Activated T-helper 17 cell treated with anti-CD3 and anti-CD28 coated beads, Interleukin-2, amount 50 U/mL, for 72 hours (primary cell): ENCODE results near the gene CD2AP. TPM values are rescaled to one million over a fixed set of nuclear protein-coding genes. Genes with fewer than 3 reads are reported as not detected.

Source experiments
- ATAC-seq: fragments of 150-1000 bp; cut with Tn5 transposase; replicated peaks from 2 replicates; pipeline ENCODE4 v1.10.0; 2021; ENCODE audit warnings: mild to moderate bottlenecking, moderate library complexity
- H3K27ac Mint-ChIP-seq: one replicate; pipeline ENCODE4 v1.8.0; 2022; ENCODE audit warnings: mixed read lengths
- H3K27me3 Mint-ChIP-seq: one replicate; pipeline ENCODE4 v1.8.0; 2022; ENCODE audit warnings: mixed read lengths
- H3K36me3 Mint-ChIP-seq: one replicate; pipeline ENCODE4 v1.8.0; 2022; ENCODE audit warnings: low read depth, mild to moderate bottlenecking, mixed read lengths
- H3K4me1 Mint-ChIP-seq: one replicate; pipeline ENCODE4 v1.8.0; 2022; ENCODE audit warnings: mixed read lengths
- H3K4me3 Mint-ChIP-seq: one replicate; pipeline ENCODE4 v1.8.0; 2022; ENCODE audit warnings: mild to moderate bottlenecking, mixed read lengths
- H3K9me3 Mint-ChIP-seq: one replicate; pipeline ENCODE4 v1.8.0; 2022; ENCODE audit warnings: mixed read lengths
- total RNA-seq, 2 donors: library from RNA; stranded (reverse); gene quantifications; one replicate each; pipeline ENCODE4 v1.2.3, GENCODE V29; 2022

The CD2AP gene
- total RNA-seq, 2 donors from 2014 or later, result 23.2 to 28.8 TPM

DNA sequence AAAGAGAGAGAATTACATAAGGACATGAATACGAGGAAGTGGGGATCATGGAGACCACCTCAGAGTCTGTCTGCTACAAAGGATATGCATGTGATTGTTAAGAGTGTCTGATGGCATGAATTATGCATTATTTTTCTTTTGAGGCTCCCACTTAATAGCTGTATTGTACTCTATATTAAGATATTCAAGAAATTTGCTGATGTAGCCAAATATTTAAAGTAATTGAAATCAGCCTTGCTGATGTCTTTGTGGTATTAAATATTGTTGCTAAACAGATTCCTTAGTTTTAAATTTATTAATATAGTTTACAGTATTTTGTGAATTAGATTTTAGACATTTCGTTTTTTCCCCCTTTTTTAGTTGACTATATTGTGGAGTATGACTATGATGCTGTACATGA lies 25.3 kb downstream of the CD2AP start:
- Mint-ChIP-seq H3K36me3 (peaks cover 13% of the 10 kb centered on the region), H3K9me3 (peaks cover 4% of the 10 kb centered on the region)
- ATAC-seq, result no peak

GRCh38 chr6:47509937-47510336 lies 32.3 kb downstream of the CD2AP start:
- Mint-ChIP-seq H3K4me3 (no peak overlapping the region), H3K9me3 (peaks cover 4% of the 10 kb centered on the region)
- ATAC-seq, result no peak

More for the DNA sequence above, 25.3 kb downstream of the CD2AP start:
- Mint-ChIP-seq H3K4me1 (peaks cover 43% of the 10 kb centered on the region), H3K27ac (no peak overlapping the region), H3K27me3 (no peaks in the 10 kb centered on the region), H3K4me3 (no peak overlapping the region)

DNA sequence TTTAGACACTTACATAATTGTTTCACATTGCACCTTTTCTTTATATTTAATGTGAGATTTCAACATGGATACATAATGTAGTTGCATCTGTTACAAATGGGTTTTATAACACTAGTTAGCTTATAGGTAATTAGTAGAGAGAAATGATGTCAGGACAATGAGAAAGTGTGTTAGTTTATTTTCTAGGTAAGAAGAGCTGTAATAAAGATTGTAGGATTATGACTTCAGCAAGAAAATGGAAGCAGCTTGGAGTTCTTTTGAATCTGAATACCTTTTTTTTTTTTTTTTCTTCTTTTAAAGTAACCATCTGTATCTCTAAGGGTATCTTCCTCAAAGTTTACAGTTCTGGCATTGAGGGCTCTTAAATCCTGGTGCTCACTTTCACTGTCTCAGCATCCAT lies 35.3 kb downstream of the CD2AP start:
- no peaks in the 10 kb centered on the region for H3K27me3 Mint-ChIP-seq

More at GRCh38 chr6:47509937-47510336, 32.3 kb downstream of the CD2AP start:
- peaks cover 63% of the 10 kb centered on the region for H3K36me3 Mint-ChIP-seq
- H3K4me1 Mint-ChIP-seq, result peaks cover 20% of the 10 kb centered on the region
- H3K27ac Mint-ChIP-seq, result no peak overlapping the region
- H3K27me3 Mint-ChIP-seq, result no peaks in the 10 kb centered on the region

DNA sequence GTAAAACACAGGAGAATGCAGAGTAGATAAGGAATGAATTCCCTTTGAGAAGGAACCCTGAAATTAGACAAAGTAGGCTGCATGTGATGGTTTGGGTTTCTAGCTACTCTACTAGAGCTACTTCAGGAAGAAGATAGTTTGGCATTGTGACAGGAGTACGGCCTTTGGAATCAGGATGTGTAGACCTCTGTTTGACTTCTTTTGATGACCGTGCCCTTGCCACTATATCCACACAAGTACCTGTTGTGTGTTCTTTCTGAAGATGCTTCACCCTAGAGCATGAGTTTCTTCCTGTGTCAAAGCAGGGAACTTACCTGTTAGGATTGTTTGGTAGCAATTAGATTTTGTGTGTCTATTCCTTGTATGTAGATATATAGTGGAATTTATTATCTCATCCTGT lies 41.7 kb downstream of the CD2AP start:
- Mint-ChIP-seq H3K4me3 (no peak overlapping the region), H3K36me3 (peaks cover 19% of the 10 kb centered on the region), H3K27me3 (no peaks in the 10 kb centered on the region), H3K4me1 (peaks cover 18% of the 10 kb centered on the region), H3K27ac (no peak overlapping the region), H3K9me3 (no peaks in the 10 kb centered on the region)
- ATAC-seq, result no peak

More for the DNA sequence above, 35.3 kb downstream of the CD2AP start:
- no peak for ATAC-seq
- peaks cover 67% of the 10 kb centered on the region for H3K36me3 Mint-ChIP-seq
- no peak overlapping the region for H3K4me3 Mint-ChIP-seq
- no peaks in the 10 kb centered on the region for H3K9me3 Mint-ChIP-seq
- no peak overlapping the region for H3K27ac Mint-ChIP-seq
- peaks cover 8% of the 10 kb centered on the region for H3K4me1 Mint-ChIP-seq

GRCh38 chr6:47520282-47520681 lies 42.7 kb downstream of the CD2AP start:
- no peaks in the 10 kb centered on the region for H3K9me3 Mint-ChIP-seq
- H3K27me3 Mint-ChIP-seq, result no peaks in the 10 kb centered on the region
- no peak overlapping the region for H3K4me3 Mint-ChIP-seq
- peaks cover 18% of the 10 kb centered on the region for H3K4me1 Mint-ChIP-seq
- no peak for ATAC-seq
- H3K36me3 Mint-ChIP-seq, result peaks cover 16% of the 10 kb centered on the region
- peak overlapping the region; percentile 54 for H3K27ac Mint-ChIP-seq

DNA sequence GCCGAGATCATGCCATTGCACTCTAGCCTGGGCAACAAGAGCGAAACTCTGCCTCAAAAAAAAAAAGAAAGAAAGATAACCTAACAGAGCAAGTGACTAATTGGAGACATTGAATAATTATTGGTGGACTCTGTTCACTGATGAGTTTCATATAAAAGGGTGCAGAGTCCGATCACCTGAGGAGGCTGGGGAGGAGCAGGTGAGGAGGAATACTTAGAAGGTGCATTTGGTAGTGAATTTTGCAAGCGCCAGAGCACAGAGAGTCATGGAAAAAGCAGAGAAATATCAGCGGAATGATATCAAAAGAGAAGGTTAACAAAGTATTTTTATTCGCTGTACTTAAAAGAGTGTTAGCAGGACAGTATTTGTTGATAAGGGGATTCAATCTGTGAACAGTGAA lies 44.4 kb downstream of the CD2AP start:
- Mint-ChIP-seq H3K9me3 (no peaks in the 10 kb centered on the region), H3K4me3 (no peak overlapping the region)

GRCh38 chr6:47524136-47524845 lies 46.7 kb downstream of the CD2AP start:
- Mint-ChIP-seq H3K4me3 (no peak overlapping the region), H3K4me1 (peaks cover 20% of the 10 kb centered on the region), H3K27me3 (no peaks in the 10 kb centered on the region), H3K27ac (no peak overlapping the region), H3K36me3 (peaks cover 17% of the 10 kb centered on the region), H3K9me3 (no peaks in the 10 kb centered on the region)
- no peak for ATAC-seq

More for the DNA sequence above, 44.4 kb downstream of the CD2AP start:
- Mint-ChIP-seq H3K36me3 (peaks cover 6% of the 10 kb centered on the region), H3K27ac (no peak overlapping the region), H3K4me1 (peaks cover 24% of the 10 kb centered on the region), H3K27me3 (no peaks in the 10 kb centered on the region)
- no peak for ATAC-seq

GRCh38 chr6:47525330-47526057 lies 47.9 kb downstream of the CD2AP start:
- no peak for ATAC-seq
- no peaks in the 10 kb centered on the region for H3K27me3 Mint-ChIP-seq
- no peak overlapping the region for H3K27ac Mint-ChIP-seq
- H3K4me3 Mint-ChIP-seq, result no peak overlapping the region
- peaks cover 17% of the 10 kb centered on the region for H3K36me3 Mint-ChIP-seq
- H3K9me3 Mint-ChIP-seq, result peaks cover 4% of the 10 kb centered on the region
- H3K4me1 Mint-ChIP-seq, result peaks cover 21% of the 10 kb centered on the region

DNA sequence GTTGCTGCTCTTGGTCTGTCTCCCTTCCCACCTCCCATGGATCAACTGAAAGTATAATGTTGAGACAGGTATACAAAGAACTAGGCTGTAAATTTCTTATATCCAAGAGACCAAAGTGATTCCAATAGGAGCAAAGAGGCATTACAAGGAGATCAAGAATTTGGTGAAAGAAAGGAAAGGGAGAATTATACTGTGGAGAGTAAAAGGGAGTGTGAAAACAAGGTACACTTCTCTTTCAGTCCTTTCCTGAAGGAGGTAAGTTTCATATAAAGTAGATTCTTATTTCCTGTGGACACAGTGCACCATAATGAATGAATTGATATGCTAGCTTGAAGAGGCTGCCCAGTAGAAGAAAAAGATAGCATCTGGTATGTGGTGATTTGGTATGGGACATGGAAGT lies 49.7 kb downstream of the CD2AP start:
- H3K4me1 Mint-ChIP-seq, result peaks cover 11% of the 10 kb centered on the region
- H3K27ac Mint-ChIP-seq, result no peak overlapping the region
- no peak overlapping the region for H3K4me3 Mint-ChIP-seq
- H3K36me3 Mint-ChIP-seq, result peaks cover 17% of the 10 kb centered on the region
- H3K9me3 Mint-ChIP-seq, result peaks cover 4% of the 10 kb centered on the region
- ATAC-seq, result no peak
- no peaks in the 10 kb centered on the region for H3K27me3 Mint-ChIP-seq

DNA sequence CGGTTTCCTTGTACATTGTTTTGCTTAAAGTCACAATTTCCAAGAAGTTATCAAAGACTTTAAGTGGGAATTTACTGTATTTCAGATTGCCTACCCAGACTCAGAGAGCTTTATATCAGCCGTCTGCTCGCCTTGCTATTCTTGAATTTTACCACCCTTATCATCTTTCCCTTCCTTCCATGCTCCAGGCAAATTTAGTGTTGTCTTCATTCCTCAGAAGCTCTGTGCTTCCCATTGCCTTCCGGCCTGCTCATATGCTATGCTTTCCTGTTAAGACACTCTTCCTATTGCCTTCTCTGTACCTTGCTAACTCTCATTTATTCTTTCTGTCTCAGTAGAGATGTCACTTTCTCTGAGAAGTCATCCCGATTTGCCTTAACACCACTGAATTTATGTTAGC lies 52.1 kb downstream of the CD2AP start:
- peaks cover 4% of the 10 kb centered on the region for H3K9me3 Mint-ChIP-seq
- H3K27ac Mint-ChIP-seq, result no peak overlapping the region
- no peaks in the 10 kb centered on the region for H3K27me3 Mint-ChIP-seq
- H3K4me1 Mint-ChIP-seq, result peaks cover 11% of the 10 kb centered on the region
- H3K4me3 Mint-ChIP-seq, result no peak overlapping the region
- peaks cover 32% of the 10 kb centered on the region for H3K36me3 Mint-ChIP-seq
- ATAC-seq, result no peak

DNA sequence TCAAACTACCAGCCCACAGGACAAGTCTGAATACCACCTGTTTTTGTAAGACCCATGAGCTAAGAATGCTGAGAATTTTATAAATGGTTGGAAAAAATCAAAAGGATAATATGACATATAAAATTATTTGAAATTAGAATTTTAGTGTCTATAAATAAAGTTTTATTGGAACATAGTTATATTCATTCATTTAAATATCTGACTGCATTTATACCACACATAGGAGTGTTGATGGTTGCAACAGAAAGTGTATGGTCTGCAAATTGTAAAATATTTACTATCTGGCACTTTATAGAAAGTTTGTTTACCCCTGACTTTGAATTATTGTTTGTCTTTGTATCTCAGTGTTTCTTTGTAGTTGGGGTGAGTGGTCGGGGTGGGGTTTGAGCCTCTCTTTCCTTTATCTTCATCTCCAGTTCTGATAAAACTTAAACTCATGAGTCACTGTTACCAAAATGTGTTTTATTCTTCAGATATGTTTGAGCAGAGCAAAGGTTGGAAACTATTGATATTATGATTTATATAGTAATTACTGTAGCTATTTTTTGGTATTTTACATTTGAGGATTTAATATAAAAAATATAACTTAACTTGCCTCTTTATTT lies 55.5 kb downstream of the CD2AP start:
- H3K27ac Mint-ChIP-seq, result no peak overlapping the region
- ATAC-seq, result no peak
- no peak overlapping the region for H3K4me3 Mint-ChIP-seq
- peaks cover 4% of the 10 kb centered on the region for H3K9me3 Mint-ChIP-seq
- H3K36me3 Mint-ChIP-seq, result peaks cover 37% of the 10 kb centered on the region
- H3K27me3 Mint-ChIP-seq, result no peaks in the 10 kb centered on the region
- peaks cover 6% of the 10 kb centered on the region for H3K4me1 Mint-ChIP-seq

DNA sequence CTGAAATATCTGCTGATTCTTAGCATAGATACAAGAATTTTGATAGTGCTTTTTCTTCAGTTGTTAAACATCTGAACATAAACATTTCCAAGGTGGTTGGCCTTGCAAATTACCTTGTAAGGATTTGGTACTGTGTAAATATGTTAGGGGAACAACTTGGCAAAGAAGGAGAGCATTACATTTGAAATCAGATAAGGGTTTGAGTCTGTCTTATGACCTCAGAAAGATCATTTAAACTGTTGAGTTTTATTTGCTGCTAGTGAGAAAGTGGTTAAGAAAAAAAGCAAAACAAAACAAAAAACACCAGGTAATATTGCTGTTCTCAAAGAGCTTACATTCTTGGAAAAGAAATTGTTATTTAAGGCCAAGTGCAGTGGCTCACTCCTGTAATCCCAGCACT lies 56.5 kb downstream of the CD2AP start:
- Mint-ChIP-seq H3K27ac (no peak overlapping the region), H3K36me3 (peaks cover 42% of the 10 kb centered on the region), H3K4me1 (peaks cover 6% of the 10 kb centered on the region), H3K4me3 (no peak overlapping the region), H3K9me3 (peaks cover 4% of the 10 kb centered on the region), H3K27me3 (no peaks in the 10 kb centered on the region)
- no peak for ATAC-seq

- Mint-ChIP-seq H3K36me3 (peaks cover 46% of the 10 kb centered on the region), H3K4me3 (no peak overlapping the region), H3K9me3 (no peaks in the 10 kb centered on the region), H3K27ac (no peak overlapping the region), H3K4me1 (peaks cover 5% of the 10 kb centered on the region), H3K27me3 (no peaks in the 10 kb centered on the region)
- ATAC-seq, result no peak
Measured at GRCh38 chr6:47535316-47536225, 58.0 kb downstream of the CD2AP start.

DNA sequence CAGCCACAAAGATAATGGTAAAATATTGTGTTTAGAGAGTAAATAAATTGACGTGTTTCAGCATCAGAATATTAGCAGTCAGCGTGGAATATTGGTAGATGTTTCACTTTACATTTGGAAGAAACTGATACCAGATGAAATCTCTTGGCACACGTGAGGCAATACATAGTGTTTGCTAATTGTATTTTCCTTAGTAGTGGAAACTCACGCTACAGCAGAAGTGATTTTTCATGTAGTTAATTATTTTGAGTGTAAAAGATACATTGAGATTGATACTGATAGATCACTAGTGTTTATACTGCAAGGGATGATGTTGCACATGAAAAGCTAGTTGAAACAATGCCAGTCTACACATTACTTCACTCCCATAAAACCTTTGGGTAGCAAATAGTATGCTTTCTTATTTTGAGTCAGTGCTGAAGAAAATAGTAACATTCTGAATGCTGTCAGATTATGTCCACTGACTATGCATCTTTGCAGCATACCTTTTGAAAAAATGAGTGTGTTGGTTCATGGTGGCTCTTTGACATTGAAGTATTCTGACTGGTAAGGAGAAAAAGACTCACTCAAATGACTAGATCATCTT lies 59.3 kb downstream of the CD2AP start:
- no peak overlapping the region for H3K27ac Mint-ChIP-seq
- ATAC-seq, result peak; percentile 40

More for the DNA sequence above, 59.3 kb downstream of the CD2AP start:
- Mint-ChIP-seq H3K9me3 (no peaks in the 10 kb centered on the region), H3K4me3 (no peak overlapping the region), H3K36me3 (peaks cover 46% of the 10 kb centered on the region), H3K4me1 (peaks cover 5% of the 10 kb centered on the region), H3K27me3 (no peaks in the 10 kb centered on the region)
